NOMO-1 (cell line): ENCODE results near the gene TPST2.

Source experiments
- DNase-seq, 2 experiments: peaks; one replicate each; lab custom pipeline; 2025; ENCODE audit not compliant: unreplicated experiment in 2 of 2; lab: John Stamatoyannopoulos, UW

Gene TPST2

DNA sequence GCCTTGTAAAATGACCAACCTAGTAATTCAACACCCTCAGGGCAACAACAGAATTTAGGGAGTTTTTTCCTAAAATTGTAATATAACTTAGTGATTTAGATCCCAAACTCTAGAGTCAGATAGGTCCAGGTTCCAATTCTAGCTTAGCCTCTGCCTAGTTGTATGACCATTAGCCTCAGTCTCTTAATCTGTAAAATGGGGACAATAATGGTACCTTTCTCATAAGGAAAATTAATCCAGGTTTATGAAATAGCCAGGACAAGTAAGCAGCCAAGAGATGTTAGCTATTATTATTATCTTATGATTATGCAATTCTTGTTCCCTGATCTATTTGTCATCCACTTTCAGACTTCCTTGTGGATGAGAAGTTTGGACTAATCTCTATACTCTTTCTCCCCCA lies 81.8 kb downstream of the TPST2 start:
- no peak for DNase-seq

DNA sequence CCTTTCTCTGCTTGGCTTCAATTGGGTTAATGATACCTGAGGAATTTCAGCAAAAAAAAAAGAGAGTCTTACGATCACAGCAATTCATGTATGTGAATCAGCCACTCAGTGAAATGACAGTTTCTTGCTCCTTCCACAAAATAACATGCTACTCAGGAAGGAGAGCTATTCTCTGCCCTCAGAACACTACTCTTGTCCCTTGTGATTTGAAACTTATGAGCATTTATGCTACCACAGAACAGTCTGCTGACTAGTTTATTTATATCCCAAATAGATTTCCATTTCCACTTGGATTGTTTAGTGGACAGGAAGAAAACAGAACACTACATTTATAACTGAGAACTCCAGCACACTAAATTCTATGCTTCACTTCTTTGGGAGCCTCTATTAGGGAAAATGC lies 86.2 kb downstream of the TPST2 start:
- DNase-seq: no peak

DNA sequence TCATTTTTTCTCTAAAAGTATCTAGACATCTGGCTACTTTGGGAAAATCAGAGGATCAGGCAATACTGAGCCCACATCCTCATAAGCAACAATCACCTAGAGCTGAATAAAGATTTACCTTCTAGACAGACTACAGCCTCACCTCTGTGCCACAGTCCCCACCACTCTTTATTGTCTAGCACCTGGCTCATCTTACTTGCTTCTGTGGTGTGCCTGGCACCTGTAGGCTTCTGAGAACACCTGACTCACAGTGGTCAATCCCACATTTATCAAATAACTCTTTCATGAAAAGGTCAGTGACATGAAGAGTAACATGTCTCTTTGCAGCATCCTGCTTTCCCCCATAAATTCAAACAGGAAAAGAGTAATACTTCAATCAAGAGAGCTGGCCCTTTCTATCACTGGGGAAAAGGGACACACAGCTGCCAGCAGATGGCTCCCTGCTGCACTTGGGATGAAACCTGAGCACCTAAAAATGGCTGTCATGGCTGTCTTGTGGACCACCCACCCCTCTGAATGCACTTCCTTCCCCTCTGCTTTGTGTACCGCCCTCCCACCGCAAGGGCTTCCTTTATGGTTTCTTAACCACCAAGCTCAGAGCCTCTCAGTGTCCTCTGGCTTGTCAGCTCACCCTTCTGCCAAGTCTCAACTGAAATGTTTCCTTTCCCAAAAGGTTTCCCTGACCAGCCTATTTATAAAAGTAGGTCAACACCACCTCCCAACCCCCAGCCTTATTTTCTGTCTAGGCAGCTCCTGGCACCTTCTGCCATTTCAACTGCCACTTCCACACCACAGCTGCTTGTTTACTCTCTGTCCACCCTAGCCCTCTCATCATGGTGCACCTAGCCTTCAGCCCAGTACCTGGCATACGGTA lies 87.0 kb downstream of the TPST2 start:
- DNase-seq: peak; percentile 80 to 81

DNA sequence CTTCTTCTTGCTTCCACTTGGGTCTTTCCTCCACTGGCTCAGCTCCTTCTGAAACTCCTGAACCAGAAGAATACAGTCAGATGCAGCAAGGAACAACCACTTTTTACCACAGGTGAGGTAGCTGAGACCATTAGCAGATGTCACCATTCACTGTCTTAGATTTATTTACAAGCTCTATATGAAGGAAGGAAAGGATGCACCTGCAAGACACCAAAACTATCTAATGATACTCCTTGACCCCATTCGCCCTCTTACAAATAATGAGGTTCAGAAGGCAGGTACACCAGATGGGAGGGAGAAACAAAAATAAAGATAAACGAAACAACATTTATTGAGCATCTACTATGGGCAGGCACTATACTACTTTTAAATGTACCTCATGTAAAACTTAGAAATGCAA lies 87.9 kb downstream of the TPST2 start:
- no peak for DNase-seq

DNA sequence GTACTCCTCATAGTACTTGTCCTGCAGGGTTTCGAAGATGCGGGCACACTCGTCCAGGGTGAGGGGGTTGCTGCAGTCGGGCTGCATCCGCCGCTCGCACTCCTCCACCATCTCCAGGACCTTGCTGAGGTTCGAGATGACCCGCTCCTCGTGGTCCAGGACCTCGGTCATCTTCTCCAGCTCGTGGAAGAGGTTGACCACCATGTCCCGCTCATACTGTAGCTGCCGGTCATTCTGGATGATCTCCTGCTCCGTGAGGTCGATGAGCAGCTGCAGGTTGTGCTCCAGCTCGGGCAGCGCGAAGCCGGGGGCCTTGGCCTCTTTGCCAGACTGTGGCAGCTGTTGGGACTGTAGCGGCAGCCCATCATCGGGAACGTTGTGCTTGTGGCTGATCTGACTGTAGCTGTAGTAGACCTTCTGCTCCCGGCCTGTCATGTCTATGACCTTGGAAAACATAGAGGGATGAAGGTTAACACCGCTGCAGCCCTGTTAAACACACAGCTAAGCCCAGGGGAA lies 90.7 kb downstream of the TPST2 start:
- DNase-seq: no peak

DNA sequence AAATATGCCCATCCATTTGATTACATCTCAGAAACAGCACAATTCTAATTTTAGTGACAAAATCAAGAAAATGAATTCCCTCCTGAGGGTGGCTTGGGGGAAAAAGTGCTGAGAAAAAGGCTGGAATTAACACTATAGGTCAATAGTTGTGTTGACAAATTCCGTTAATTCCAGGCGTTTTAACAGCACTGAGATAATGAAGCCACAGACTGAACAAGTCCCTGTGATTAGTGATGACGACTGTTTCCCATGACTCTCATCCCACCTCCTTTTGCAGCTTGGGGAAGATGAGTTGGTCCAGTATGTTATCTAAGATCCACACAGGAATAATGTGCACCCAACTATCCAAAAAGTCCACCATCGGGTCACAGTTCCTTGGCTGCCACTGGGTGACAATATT lies 93.5 kb downstream of the TPST2 start:
- DNase-seq: no peak

DNA sequence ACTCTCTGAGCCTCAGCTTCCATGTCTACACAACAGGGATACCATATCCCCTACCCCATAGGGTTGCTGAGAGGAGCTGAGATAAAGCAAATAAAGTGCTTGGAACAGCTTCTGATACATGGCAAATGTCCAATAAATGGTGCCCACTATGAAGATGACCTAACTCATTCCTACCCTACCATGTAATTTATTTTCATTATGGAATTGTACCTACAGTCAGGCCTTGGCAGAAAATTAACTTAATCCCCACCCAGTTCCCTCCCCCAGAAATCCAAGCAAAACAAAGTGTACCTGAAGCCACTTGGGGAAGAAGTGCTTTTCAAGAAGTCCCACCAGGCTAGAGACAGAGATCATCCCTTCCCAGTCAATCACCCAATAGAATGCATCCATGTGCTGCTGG lies 95.4 kb downstream of the TPST2 start:
- no peak for DNase-seq

DNA sequence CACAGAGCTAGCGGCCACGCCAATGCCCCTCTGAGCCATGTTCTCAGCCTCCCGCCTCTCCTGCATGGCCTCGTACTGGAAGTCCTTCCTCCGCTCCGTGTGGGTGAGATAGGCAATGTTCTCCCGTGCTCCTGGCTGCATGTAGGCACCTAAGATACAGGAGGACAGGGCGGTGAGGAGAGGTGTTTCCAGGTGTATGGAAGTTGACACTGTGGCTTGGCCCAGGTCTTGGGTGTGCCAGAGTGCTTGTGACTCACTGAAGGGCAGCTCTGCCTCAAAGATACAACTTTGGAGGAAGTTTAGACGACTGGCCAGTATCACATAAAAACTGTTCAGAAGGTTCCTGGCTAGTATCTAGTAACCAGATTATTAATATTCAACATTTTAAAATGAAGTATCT lies 97.7 kb downstream of the TPST2 start:
- no peak for DNase-seq

DNA sequence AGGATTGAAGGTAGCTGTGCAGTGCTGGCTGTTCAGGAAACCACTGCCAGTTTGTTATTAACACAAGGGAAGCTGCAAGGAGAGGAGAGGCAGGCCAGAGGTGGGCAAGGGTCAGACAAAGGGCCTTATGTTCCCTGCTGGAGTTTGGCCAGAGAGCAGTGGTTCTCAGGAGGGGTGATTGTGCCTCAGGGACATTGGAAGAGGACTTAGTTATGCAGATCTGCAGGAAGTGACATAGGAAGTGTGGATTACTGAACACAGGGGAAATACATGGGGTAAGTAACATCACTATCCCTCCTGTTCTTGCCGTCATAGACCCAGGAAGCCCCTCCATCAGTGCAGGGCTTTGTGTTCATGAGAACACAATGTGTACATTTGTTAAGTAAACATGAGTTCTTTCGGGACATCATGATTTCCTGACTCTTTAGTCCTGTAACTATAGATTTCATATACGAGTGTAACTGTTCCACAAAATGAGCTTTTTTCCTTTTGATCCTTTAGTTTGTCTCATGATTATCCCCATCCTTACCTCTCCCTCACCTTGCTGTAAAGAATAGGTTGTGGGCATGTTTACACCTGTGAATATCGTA lies 100.4 kb downstream of the TPST2 start:
- no peak for DNase-seq

DNA sequence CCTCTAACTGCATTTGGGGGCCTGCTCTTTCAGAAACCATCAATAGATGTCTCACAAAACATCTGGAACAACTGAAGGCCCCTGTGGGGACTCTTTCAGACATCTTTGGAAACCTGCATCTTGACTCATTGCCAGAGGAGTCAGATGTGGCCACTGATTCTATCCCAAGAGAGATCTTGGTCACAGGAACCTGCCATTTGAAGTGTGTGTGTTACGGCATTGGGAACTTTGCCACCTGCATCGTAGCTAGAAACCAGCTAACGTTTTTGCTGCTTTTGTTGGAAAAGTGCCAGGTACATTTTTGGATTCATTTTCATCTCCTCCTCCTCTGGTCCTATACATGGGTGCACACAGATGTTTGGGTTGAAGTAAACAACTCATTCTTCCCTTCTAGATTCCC lies 101.9 kb downstream of the TPST2 start:
- no peak for DNase-seq

DNA sequence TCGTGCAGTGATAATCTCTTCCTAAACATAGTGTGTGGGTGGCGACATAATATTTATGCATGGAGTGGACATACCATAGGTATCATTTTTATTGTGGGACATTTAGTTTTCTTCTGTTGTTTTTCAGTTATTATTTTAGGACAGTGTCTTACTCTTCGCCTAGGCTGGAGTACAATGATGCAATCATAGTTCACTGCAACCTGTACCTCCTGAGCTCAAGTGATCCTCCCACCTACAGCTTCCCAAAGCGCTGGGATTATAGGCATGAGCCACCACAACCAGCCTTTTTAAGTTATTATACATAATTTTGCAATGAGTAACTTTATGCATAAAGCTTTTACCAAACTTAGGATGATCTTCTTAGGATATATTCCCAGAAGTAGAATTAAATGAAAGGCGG lies 103.5 kb downstream of the TPST2 start:
- DNase-seq: no peak

DNA sequence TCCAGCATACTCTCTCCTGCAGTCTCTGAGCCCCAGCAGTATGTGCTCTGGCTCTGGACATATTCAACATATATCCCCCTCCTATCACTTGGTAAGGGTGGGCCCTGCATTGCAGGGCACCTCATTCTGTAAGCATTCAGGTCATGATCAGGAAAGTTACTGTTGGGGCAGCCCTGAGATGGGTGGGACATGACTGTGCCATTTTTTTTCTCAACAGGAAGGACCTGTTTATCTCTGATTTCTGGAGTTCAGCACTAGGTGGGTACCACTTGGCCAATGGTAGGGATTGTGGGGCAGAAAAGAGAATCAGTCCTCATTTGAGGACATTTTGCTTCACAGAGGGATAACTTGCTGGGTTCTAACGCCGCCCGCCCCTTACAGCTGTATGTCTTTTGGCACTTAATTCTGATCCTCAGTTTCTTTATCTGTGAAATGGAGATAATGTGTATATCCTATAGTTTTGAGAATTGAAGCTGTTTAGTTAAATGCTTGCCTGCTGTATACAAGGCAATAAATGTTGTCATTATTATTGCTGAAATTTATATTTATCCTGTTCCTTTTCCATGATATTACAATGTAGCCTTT lies 104.0 kb downstream of the TPST2 start:
- DNase-seq: no peak

DNA sequence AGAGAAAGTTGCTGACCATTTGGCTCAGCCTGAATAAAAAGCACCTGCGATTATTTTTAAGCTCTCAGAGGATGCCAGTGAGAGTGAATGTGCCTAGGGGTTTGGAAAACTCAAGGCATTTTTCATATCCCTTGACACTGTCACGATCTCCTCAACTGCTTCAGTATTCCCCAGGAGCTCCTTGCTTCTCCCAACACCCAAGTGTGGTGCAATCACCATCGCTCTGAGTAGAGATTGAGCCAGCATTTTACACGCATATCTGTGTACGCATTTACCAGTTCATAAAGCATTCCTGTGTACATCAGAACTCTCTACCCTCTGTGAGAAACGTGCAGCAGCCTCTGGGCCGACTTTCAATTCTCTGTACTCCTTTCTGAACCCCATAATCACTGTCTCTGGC lies 104.9 kb downstream of the TPST2 start:
- no peak for DNase-seq

DNA sequence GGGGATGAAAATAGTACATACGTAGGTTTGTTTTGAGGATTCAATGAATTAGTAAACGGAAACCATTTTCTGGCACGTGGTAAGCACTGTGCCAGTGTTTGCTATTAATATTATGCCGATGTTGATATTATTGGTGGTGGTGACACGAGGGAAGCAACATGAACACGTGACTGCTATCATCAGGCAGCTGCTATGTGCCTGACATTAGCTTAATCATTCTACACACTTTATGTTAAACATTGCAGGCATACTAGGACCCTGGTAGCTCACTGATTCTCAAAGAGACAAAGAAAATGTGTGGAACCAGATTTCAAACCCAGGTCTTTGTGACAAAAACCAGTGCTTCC lies 105.6 kb downstream of the TPST2 start:
- no peak for DNase-seq

DNA sequence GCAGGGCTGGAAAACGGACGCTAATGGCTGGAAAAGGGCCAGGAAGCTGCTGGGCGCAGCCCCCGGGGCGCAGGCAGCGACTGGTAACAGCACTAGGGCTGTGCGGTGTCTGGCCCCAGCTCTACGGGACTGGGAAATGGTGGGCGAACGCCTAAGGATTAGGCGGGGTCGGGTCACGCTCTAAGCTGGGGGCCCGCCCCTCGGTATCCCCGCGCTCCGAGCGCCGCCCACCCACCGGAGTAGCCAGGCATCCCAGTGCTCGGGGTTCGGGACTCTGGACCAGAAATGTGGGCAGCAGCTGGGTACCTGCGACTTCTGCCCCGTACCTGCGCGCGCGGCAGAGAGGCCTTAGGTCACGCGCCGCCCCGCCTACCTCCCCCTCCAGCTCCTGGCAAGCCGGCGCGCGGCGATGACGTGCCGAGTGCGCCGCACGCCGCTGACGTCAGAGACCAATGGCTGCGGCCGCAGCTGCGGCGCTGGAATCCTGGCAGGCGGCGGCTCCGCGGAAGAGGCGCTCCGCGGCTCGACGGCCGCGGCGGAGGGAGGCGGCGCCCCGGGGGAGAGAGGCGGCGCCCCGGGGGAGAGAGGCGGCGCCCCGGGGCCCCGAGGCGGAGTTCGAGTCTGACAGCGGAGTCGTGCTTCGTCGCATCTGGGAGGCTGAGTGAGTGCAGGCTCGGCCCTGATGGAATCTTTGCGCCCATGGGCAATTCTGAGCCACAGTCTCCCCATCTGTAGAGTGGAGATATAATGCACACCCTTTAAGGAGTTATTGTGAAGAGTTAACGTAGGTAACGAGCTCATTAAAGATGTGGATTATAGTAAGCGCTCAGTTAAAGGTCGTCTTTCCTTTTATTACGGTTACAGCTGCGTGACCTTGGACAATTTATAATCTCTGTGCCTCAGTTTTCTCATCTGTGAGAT lies 106.2 kb downstream of the TPST2 start, which contains the start of the genes HPS4 and SRRD:
Gene HPS4, minus strand, starts transcription at position 345 of the 921 bp plus-strand sequence. CDS start 2,021 bp downstream, outside the sequence.
Gene SRRD, plus strand, starts transcription at position 439 of the 921 bp plus-strand sequence. Its CDS starts 14 bp downstream, at position 453.
- peak; percentile 80 to 88 for DNase-seq

DNA sequence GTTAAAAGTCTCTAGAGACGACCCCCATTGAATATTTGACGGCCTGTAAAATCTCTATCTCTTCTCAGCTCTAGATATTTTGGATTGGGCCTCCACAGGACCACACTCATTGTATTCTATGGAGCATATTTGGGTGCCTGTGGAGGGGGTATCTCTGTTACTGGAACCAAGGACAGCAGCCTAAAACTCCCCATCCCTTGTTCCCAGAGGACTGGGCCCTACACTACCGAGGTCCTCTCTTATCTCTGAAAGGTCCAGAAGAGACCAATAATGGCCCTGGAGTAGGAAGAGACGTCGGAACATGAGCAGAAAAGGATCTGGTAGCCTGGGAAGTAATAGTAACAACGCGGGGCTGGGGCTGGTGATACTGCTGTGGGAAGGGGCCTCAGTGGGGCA lies 106.9 kb downstream of the TPST2 start:
- no peak for DNase-seq

DNA sequence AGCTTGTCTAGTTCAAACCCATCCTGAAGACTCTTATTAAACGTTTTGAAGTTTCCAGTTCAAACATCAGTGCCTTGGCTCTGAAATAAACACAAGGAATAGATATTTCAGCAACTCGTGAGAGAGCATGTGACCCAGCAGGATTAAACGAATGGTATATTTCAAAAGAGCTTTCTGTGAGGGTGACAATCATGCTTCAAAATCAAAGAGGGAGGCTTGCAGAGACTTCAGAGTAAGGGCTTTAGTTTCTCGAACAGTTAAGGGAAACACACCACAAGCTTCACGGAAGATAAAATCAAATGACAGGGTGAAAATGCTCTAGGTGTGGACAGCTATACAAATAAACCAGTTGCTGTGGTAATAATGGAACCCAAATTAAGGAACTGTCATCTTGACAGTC lies 107.8 kb downstream of the TPST2 start:
- peak in 1 of 2 experiments; percentile 6 for DNase-seq

DNA sequence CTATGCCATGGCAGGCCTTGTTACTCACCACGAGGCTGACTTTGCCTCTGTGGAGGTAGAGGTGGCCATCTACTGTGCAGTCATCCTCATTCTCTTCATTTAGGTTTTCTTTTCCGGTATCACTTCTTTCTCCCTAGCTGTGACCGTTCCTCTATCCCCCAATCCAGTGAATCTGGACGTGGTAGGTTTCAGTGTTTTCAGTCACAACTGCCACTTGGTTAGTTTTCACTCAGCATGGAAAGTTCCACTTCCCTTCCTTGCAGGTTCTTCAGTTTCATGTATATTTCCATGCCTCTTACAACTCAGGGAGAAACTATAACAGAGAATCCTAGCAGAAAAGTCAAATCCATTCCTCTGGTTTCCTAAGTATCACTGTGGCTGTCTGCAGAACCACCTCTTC lies 108.2 kb downstream of the TPST2 start:
- DNase-seq: no peak

DNA sequence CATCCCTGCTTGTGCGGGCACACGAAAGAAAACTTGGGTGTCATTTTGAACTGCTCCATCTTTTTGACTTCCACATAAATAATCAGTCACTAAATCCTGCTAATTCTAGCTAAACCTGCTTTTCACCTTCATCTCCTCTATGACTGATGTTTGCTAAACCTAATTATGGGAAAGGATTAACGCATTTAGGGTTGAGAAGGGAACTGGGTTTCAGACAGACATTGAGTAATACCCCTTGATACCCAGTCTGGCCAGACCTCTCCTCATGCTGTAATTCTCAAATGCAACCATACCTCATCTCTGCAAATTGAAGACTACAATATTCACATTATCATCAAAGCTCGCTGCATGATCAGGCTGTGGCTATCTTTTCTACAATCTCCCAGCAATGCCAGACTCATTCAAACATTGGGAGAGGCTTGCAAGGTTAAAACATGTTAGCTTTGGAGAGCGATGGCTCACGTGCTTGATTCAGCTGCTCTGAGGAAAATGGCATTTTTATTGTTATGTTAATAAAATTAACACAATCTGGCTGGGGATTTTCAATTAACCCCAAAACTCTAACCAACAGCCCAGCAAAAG lies 108.7 kb downstream of the TPST2 start:
- peak in 1 of 2 experiments; percentile 5 for DNase-seq

DNA sequence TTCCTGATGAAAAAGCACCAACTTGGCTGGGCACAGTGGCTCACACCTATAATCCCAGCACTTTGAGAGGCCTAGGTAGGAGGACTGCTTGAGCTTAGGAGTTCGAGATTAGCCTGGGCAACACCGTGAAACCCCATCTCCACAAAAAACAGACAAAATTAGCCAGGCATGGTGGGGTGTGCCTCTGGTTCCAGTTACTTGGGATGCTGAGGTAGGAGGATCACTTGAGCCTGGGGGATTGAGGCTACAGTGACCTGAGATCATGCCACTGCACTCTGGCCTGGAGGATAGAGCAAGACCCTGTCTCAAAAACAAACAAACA lies 109.4 kb downstream of the TPST2 start:
- no peak for DNase-seq
